Heart right ventricle (tissue), 16 donors: ENCODE results near the gene TCERG1L. TPM values are rescaled to one million over a fixed set of nuclear protein-coding genes. Genes with fewer than 3 reads are reported as not detected.

Experiments used
- ATAC-seq, 8 donors: fragments of 200-7000 bp; cut with Tn5 transposase; one replicate each; pipeline ENCODE4 v1.9.1; 2020; ENCODE audit warnings: mild to moderate bottlenecking in 8 of 8, moderate library complexity in 8 of 8, moderate number of reproducible peaks in 1 of 8
- DNase-seq, 2 donors: peaks; one replicate each; pipeline ENCODE4 v3.0.0-alpha.2; 2020
- H3K27ac ChIP-seq, 10 donors: fragments of 200-600 bp; sonication (generic) in 2 of 10; one replicate each; pipeline versions ENCODE4 v1.5.0 to v1.8.0; 2020 to 2022; ENCODE audit warnings: mild to moderate bottlenecking in 3 of 10
- H3K27me3 ChIP-seq, 7 donors: fragments of 200-600 bp; one replicate each; pipeline ENCODE4 v1.8.0; 2021 to 2022; ENCODE audit warnings: mild to moderate bottlenecking in 2 of 7
- H3K36me3 ChIP-seq, 9 donors: fragments of 200-600 bp; sonication (generic) in 1 of 9; one replicate each; pipeline versions ENCODE4 v1.5.0 to v1.8.0; 2020 to 2022; ENCODE audit warnings: mild to moderate bottlenecking in 2 of 9
- H3K4me1 ChIP-seq, 9 donors: fragments of 200-600 bp; sonication (generic) in 1 of 9; one replicate each; pipeline versions ENCODE4 v1.5.0 to v1.8.0; 2020 to 2022; ENCODE audit warnings: mild to moderate bottlenecking in 4 of 9
- H3K4me3 ChIP-seq, 10 donors: fragments of 200-600 bp; sonication (generic) in 2 of 10; one replicate each; pipeline versions ENCODE4 v1.5.0 to v1.8.0; 2020 to 2022; ENCODE audit warnings: mild to moderate bottlenecking in 7 of 10, moderate library complexity in 2 of 10
- H3K9me3 ChIP-seq, 11 donors: fragments of 200-600 bp in 10 of 11; sonication (generic) in 2 of 11; one replicate each; pipeline versions ENCODE4 v1.5.0 to v1.8.0; 2013 to 2022; ENCODE audit warnings: mild to moderate bottlenecking in 2 of 11, control low read depth in 1 of 11, moderate library complexity in 1 of 11
- WGBS, 2 donors: extraction: QIAGEN DNeasy Blood & Tissue Kit; methylation state at CpG; one replicate each; pipeline ENCODE4 v1.1.7; 2013; ENCODE audit warnings: inconsistent platforms in 1 of 2; 5-methylcytosine and 5-hydroxymethylcytosine counted together
- intact Hi-C, 10 donors: fragments of 100-400 bp; cut with DNase I; formaldehyde crosslinking; loops; one replicate each; pipeline versions ENCODE4 v1.11.1 to v1.14.2; 2022
- polyA plus RNA-seq, 2 donors: library from polyadenylated mRNA; stranded (reverse); fragments of 200-250 nt; gene quantifications; one replicate each; pipeline ENCODE4 v1.2.3, GENCODE V29; 2013
- total RNA-seq, 10 donors: library from RNA; stranded (reverse); fragmentation: NEBNext Ultra II Directional in 3 of 10; extraction: Animal tissue kit (Norgen Biotek cat#: 25700) in 3 of 10; gene quantifications; one replicate each; pipeline versions ENCODE4 v1.2.1 to v1.2.4, GENCODE V29; 2021 to 2023
- TF ChIP-seq, protein P1 (sequence below), 9 donors: fragments of 200-600 bp; sonication (generic) in 2 of 9; IDR thresholded peaks; one replicate each; pipeline versions ENCODE4 v1.5.0 to v1.8.0; 2021 to 2022; ENCODE audit warnings: antibody characterized with exemption in 9 of 9, mild to moderate bottlenecking in 5 of 9, moderate library complexity in 1 of 9
- donor health status: Arrhythmogenic right ventricular cardiomyopathy.
- donor health status: ischemic (EF 13 %, LVEDD 7.1; RV severe dilation, severe dysfunction).
- donor health status: healthy with polysubstance abuse.
- donor health status: DM: no; HTN: yes; CAD: no.
- donor health status: DM: no; HTN: no; CAD: no.
- donor health status: ischemic (EF 25% LVEDD 6.9; RV normal size, moderate dysfunction).
- donor health status: ischemic (EF 25% LVEDD 5.7; RV mildly dilated, moderate dysfunction).
- donor health status: healthy.
- donor health status: DM: yes; HTN: yes; CAD: no.
- donor health status: Ischemic cardiomyopathy.
- donor health status: ischemic (EF 35%, LVEDD 5.7; RV mildly dilated, moderate dysfunction).
- donor health status: nonischemic (EF 11% LVEDD 7.7; RV severe dilation, severe dysfunction).
- donor health status: DM: yes; HTN: yes; CAD: no.
- donor health status: PGD.
- donor health status: ischemic (EF 29% LVEDD 5.4; RV normal size, mild dysfunction).
- donor health status: nonischemic (EF 23%, LVEDD 6.1; RV moderate dilation, normal function).

TCERG1L gene
- total and polyA plus RNA-seq, 12 donors = 0.09 TPM; not detected in 10

DNA sequence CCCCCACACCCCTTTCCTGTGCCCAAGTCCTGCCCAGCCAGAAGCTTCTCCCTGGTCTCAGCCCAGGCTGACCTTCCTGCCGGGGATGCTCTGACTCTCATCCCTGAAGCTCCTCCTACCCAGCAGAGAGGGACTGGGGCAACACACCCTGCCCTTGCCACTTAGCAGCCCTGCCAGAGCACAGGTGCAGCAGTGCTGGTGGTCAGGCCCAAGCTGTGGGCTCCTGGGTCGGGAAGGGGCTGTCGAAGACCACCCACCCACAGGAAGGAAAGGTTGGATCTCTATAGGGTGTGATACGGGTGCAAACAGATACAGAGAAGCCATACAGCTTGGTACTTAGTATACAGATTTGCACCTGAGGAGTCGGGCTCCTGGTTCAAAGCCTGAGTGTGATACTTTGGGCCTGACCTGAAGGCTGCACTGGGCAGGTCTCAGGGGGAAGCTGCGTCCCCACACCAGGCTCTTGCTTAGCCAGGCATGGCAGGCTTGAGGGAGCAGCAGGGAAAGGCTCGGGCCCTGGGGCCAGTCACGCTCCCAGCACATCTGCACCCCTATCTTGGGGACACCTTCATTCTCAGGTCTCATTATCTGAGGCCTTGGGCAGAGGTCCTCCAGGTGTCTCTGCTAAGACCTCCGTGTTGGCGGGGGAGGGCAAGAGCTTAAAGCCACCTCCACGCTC, 47.3 kb downstream of the TCERG1L start:
- no peak overlapping the region for H3K27ac ChIP-seq
- WGBS, 2 donors = 79 to 83% methylated on average over 11 of the region's 11 CpGs
- H3K9me3 ChIP-seq = peaks cover 0 to 10% (median 0%) of the 10 kb centered on the region in 11 donors
- H3K36me3 ChIP-seq = no peaks in the 10 kb centered on the region
- H3K4me3 ChIP-seq = no peak overlapping the region
- intact Hi-C loops = no loop called here
- peaks cover 0 to 28% (median 18%) of the 10 kb centered on the region in 7 donors for H3K27me3 ChIP-seq
- TF ChIP-seq, protein P1, sequence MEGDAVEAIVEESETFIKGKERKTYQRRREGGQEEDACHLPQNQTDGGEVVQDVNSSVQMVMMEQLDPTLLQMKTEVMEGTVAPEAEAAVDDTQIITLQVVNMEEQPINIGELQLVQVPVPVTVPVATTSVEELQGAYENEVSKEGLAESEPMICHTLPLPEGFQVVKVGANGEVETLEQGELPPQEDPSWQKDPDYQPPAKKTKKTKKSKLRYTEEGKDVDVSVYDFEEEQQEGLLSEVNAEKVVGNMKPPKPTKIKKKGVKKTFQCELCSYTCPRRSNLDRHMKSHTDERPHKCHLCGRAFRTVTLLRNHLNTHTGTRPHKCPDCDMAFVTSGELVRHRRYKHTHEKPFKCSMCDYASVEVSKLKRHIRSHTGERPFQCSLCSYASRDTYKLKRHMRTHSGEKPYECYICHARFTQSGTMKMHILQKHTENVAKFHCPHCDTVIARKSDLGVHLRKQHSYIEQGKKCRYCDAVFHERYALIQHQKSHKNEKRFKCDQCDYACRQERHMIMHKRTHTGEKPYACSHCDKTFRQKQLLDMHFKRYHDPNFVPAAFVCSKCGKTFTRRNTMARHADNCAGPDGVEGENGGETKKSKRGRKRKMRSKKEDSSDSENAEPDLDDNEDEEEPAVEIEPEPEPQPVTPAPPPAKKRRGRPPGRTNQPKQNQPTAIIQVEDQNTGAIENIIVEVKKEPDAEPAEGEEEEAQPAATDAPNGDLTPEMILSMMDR (IDR thresholded peaks at IDR 0.05) = no peak
- DNase-seq = no peak
- no peaks in the 10 kb centered on the region for H3K4me1 ChIP-seq
- no peak for ATAC-seq

DNA sequence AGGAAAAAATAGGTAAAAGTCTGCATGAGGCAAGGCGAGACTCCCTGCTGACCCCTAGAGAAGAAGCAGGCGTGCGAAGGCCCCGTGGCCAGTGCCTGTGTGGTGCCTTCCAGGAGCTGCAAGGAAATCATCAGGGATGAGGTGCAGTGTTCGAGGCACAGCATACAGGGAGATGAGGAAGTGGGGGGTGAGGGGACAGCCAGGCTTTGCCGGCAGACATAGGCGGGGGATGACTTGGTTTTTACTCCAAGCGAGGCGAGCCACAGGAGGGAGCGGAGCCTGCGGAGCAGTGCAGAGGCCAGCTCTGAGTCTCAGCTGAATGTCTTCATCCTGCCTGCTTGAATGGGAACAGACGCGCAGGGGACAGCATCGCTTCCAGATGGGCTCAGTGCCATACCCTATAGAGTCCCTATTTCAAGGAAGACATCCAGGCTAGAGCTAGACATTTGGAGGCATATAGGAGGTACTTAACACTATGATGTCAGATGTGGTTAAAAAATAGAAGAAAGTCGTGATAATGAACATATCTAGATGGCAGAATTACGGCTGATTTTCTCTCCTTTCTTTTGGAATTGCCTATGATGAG, 49.5 kb downstream of the TCERG1L start:
- Histone ChIP-seq H3K4me1 (no peaks in the 10 kb centered on the region), H3K36me3 (no peaks in the 10 kb centered on the region), H3K4me3 (no peak overlapping the region), H3K27ac (no peak overlapping the region), H3K9me3 (no peaks in the 10 kb centered on the region), H3K27me3 (peaks cover 0 to 30% (median 19%) of the 10 kb centered on the region in 7 donors)
- intact Hi-C loops = no loop called here
- ATAC-seq (no peak), DNase-seq (no peak)
- TF ChIP-seq, protein P1 (IDR thresholded peaks at IDR 0.05) = no peak
- 73% methylated on average over 16 of the region's 16 CpGs for WGBS, 2 donors

DNA sequence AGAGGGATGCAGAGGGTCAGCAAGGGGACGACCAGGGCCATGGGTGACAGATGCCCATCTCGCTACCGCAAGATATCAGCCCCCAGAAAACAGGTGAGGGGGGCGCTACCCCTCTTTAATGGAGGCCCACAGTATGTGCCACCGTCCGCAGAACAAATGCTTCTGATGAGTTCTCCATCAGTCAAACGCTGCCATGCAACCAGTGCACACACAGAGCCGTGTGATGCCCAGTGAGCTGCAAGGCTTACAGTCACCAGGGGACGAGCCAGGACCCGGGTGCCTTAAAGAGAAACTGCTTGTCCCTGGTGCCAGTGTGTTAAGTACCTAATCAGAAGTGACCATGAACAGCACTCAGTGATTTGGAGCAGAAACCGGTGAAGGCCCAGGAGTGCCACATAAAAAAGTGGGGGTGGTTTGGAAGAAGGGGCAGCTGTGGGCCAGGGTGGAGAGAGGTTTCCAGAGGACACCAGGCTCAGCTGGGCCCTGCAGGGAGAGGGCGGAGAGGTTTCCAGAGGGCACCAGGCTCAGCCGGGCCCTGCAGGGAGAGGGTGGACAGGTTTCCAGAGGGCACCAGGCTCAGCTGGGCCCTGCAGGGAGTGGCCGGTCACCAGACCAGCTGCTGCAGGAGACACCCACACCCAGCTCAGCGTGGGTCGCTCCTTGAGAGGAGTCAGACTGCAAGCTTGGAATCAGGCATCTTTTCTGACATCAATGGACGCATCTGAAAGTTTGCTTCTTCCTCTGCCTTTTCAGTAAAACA, 50.9 kb downstream of the TCERG1L start:
- intact Hi-C loops = no loop called here
- H3K4me3 ChIP-seq = no peak overlapping the region
- DNase-seq = no peak
- H3K9me3 ChIP-seq = no peaks in the 10 kb centered on the region
- no peaks in the 10 kb centered on the region for H3K4me1 ChIP-seq
- no peak overlapping the region for H3K27ac ChIP-seq
- peaks cover 0 to 29% (median 15%) of the 10 kb centered on the region in 7 donors for H3K27me3 ChIP-seq
- TF ChIP-seq, protein P1 (IDR thresholded peaks at IDR 0.05) = no peak
- 84 to 87% methylated on average over 17 of the region's 17 CpGs for WGBS, 2 donors
- no peak for ATAC-seq
- no peaks in the 10 kb centered on the region for H3K36me3 ChIP-seq

DNA sequence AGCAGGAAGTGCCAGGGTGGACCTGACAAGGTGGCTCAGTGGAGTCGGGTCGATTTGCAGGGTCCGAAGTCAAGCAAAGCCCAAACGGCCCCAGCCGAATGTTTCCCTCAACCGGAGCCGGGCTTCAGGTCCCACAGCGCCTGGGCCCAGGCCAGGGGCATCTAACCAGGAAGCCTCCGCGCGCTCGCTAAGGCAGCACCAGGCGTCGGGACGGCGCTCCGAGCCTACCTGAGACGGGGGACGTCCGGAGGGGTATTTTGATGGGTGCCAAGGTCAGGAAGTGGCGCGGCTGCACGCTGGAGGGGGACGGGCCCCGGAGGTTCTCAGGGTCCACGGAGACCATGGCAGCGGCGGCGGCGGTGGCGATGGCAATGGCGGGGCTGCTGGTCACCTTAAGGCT, 51.5 kb downstream of the TCERG1L start:
- H3K4me3 ChIP-seq = no peak overlapping the region
- TF ChIP-seq, protein P1 (IDR thresholded peaks at IDR 0.05) = no peak
- no peaks in the 10 kb centered on the region for H3K4me1 ChIP-seq
- H3K27ac ChIP-seq = no peak overlapping the region
- no peak for DNase-seq
- peaks cover 0 to 35% (median 15%) of the 10 kb centered on the region in 7 donors for H3K27me3 ChIP-seq
- H3K36me3 ChIP-seq = no peaks in the 10 kb centered on the region
- H3K9me3 ChIP-seq = no peaks in the 10 kb centered on the region
- intact Hi-C loops = no loop called here
- 93 to 95% methylated on average over 32 of the region's 32 CpGs for WGBS, 2 donors
- no peak for ATAC-seq
